ENCODE results near the gene NECAB3.

GRCh38 chr20:33693289-33693688, 19.1 kb upstream of the NECAB3 start:
- no peak for TF ChIP-seq CTCF (IDR thresholded peaks at IDR 0.05; ENCODE audit: low read depth, low read length, poor library complexity, severe bottlenecking)
- TF ChIP-seq EZH2phosphoT487 (IDR thresholded peaks at IDR 0.05; ENCODE audit: borderline replicate concordance, low read length) = no peak

All from DOHH2 (cell line).